Dermis blood vessel endothelial cell (primary cell): ENCODE measurements around the gene ARIH1. TPM values are rescaled to one million over a fixed set of nuclear protein-coding genes. Genes with fewer than 3 reads are reported as not detected.

Experiments
- DNase-seq: peaks from one replicate; pipeline ENCODE4 v3.0.0; 2010
- total RNA-seq: library from RNA; depleted of rRNA; stranded (reverse); fragments of >200 nt; gene quantifications from 2 replicates; pipeline ENCODE4 v1.2.3, GENCODE V29; 2014

ARIH1 gene
- total RNA-seq, 1 donor from 2014 or later, result 38.6 TPM

- DNase-seq, result no peak
Measured at GRCh38 chr15:72487070-72487797, 13.1 kb downstream of the ARIH1 start.

DNA sequence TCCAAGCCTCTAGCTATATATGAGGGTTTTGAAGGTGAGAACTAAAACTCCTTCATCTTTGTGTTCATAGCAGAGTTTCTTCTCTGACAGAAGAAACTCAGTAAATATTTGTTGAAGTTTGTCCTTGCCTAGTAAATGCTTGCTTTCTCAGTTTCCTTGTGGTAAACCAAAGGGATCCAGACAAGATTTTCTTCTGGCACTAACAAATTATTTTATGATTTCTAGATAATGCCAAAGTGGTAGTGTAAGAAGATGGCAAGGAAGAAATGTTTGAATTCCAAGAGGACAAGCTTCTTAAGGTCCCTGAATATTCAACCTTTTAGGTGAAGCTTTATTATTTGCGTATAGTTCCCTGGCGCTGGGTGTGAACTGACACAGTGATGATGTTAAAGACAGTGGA is 14.4 kb downstream of the ARIH1 start:
- no peak for DNase-seq

- DNase-seq, result no peak
Measured at GRCh38 chr15:72489943-72490554, 15.9 kb downstream of the ARIH1 start.

DNA sequence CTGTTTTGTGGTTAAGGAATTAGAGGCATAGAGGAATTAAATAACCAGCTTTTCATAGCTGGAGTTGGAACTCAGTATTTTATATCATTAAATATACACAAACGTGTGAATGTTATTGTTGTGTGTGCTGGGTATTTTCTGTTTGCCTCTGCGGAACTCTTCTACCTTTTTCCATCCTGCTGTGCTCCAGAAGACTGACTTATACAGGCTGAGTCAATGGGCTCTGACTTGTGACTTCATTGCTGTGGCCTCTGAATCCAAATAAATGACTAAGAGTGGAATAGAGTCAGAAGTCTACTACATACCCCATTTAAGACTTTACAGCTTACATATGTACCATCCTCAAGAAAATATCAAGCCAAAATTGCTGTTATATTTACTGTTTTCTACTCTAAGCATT is 17.6 kb downstream of the ARIH1 start:
- DNase-seq, result peak; percentile 42

DNA sequence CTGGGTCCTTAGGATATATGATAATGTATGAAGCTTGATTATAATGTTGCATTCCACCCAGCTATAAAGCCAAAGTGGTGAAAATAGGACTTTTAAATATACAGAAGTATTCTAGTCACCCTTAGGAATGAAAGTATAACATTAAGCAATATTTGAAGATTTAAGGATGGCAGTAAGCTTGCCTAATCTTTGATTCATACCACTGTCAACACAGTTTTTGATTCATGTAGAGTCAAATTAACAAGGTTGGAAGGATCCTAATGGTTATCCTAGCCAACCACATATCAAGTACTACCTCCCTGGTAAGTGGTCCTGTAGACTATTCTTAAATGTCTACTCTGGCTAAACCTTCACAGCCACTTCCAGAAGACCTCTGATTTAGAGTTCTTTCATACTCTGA is 18.6 kb downstream of the ARIH1 start:
- no peak for DNase-seq

DNA sequence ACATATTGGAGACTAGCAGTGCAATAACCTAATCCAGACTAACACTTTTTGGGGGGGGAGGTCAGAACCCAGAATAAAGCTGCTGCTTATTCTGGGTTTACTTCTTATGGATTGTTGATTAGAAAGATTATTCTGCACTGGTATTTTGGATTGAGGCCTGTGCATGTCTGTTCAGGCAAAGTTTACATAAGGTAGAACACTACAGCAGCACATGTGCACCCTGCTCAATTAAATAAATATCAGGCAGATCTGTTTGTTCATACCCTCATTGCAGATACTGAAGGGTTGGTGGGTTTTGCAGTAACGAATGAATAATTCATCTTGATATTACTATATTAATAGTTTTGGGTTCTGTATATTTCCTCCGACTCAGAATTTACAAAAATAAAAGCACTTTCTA is 19.1 kb downstream of the ARIH1 start:
- DNase-seq, result no peak

- no peak for DNase-seq
Measured at GRCh38 chr15:72495007-72495406, 20.9 kb downstream of the ARIH1 start.

DNA sequence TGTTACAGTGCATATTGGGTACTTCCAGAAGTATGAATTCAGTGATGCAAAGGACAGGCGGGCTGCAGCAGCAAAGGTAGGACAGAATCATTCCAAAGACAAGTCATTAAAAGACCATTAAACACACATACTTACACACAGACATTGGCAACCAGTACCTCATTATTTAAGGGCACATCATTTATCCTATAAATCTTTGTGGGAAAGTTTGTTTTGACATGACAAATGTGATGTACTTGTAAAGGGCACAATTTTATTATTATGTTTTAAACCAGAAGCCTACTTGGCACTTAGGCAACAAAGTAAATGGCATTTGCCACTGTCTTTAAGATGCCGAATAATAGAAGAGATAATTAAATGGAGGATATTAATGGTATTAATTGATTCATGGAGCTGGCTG is 22.7 kb downstream of the ARIH1 start:
- no peak for DNase-seq

DNA sequence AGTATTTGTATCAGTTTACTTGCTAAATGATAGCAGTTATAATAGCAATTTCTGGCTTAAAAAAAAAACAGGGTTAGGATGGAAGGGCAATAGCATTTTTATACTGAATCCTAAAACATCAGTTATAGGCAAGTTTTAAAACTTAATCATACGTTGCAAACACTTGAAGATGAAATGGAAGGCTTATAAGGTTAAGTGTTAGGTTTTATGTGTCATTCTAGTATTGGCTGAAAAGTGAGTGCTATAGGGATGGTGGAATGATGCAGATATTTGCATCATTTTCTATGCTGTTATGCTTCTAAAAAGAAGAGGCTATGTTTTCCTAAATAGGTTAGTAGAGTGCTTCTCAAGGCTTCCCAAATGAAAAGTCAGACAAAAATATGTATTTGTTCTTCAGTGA is 23.3 kb downstream of the ARIH1 start:
- DNase-seq, result no peak

GRCh38 chr15:72502220-72502809 is 28.2 kb downstream of the ARIH1 start:
- DNase-seq, result no peak

DNA sequence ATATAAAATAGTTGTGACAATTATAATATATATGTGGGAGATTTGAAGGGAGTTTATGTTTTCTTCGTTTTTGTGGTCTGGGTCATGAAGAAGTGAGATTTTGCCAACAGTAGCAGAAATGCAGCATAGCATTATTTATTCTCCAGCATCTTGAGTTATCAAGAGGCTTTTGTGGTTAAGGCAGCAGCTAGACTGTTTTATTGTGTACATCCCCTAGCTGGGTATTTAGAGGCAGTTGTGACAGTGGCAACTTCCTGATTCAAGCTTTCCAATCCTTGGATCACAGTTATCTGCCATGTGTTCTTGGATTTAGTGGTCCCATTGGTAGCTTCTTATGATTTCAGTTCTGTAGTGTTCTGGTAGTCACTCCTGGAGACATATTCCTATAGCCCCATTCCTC is 29.0 kb downstream of the ARIH1 start:
- DNase-seq, result no peak

GRCh38 chr15:72507402-72508092 is 33.4 kb downstream of the ARIH1 start:
- DNase-seq, result no peak

DNA sequence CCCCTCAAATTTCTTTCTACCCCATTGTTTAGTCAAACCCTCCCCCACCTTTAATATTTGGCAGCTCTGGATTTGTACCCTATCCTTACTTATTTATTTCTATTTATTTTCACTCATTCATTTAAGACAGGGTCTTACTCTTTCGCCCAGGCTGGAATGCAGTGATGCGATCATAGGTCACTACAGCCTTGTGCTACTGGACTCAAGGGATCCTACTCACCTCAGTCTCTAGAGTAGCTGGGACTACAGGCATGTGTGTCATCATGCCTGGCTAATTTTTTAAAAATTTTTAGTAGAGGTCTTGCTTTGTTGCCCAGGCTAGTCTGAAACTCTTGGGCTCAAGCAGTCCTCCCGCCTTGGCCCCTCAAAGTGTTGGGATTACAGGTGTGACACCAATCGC is 35.4 kb downstream of the ARIH1 start:
- no peak for DNase-seq

GRCh38 chr15:72511536-72511935 is 37.4 kb downstream of the ARIH1 start:
- no peak for DNase-seq

DNA sequence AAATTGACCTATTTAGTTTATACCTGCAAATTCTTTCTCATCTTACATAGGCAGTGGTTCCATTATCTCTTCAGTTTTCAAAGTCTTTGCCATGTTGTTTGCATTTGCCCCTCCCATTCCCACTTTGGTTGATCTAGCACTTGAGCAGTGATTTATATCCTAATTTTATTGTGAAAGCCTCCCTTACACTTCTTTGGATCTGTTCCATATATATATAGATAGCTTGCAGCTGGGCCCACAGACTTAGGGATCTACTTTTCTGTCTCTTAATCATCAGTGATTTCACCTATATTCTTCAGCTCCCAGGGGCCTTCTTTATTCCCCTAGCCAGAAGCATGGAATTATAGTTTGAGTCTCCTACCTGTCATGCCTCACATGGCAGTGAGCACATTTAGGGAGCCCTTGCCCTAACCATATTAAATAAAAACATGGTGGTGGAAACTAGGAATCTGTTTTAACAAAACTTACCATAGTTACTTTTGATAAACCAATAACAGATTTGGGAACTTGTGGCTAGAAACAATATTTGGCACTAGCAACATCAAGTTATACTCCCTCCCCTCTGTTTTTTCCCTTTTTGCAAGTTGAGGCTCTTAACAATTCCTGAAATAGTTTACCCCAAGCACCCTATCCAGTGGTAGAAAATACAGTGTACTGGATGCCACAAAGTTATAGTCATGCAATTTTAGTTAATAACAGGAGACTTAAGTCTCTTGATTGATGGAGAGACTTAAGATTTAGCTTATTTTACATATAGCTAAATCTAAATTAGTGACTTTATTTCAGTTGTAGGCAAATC is 41.7 kb downstream of the ARIH1 start:
- no peak for DNase-seq

DNA sequence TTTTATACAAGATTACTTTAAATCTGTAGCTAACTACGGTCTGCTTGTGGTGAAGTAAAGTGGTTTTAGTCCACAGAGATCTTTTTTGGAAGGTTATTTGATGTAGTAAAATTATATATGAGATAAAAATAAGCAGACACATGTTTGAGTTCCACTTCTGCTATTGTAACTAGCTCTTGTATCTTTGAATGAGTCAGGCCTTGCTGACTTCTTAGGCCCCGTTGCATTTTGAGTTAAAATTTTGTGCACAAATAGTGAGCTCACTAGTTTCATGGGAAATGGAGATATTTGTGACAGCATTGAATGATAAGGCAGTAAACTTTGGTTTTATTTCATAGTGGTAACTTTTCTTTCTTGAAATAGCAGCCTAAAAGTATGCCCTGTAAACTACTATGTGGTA is 42.6 kb downstream of the ARIH1 start:
- no peak for DNase-seq

- DNase-seq, result peak; percentile 35
Measured at GRCh38 chr15:72521682-72522081, 47.6 kb downstream of the ARIH1 start.

GRCh38 chr15:72532991-72533601 is 59.0 kb downstream of the ARIH1 start:
- peak; percentile 35 for DNase-seq

DNA sequence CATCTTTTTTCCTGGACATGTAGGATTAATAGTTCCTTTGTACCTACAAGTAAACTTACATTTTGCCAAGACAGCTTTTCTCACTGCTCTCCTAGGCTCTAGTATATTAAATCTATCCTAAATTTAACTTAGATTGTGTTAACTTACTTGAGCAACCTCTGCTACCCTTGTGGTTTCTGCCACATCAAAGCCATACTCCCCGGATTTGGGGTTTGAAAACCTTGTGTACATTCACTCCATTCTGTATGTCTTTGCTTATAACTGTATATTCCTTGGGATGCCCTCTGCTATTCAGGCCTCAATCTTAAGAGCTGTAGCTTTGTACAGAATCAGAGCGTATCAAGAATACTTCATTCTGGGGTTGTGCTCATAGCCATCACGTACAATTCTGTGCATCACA is 60.4 kb downstream of the ARIH1 start:
- no peak for DNase-seq

DNA sequence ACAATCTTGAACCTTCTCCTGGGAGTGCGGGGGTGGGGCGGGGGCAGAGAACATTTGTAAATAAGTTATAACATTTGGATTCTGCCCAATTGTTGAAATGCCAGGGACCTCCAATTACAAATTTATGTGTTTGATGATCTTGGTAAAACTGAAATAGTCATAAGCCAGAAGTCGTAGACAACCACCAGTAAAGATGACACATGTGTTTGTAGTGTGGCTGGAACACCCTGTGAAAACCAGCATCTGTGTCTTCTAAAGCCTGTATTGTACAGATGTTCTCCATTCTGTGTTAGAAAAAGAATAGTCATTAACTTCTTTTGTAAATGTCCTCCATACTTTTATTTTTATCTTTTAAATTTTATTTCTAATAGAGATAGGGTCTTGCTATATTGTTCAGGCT is 61.8 kb downstream of the ARIH1 start:
- no peak for DNase-seq

- DNase-seq, result no peak
Measured at GRCh38 chr15:72536506-72536905, 62.4 kb downstream of the ARIH1 start.

DNA sequence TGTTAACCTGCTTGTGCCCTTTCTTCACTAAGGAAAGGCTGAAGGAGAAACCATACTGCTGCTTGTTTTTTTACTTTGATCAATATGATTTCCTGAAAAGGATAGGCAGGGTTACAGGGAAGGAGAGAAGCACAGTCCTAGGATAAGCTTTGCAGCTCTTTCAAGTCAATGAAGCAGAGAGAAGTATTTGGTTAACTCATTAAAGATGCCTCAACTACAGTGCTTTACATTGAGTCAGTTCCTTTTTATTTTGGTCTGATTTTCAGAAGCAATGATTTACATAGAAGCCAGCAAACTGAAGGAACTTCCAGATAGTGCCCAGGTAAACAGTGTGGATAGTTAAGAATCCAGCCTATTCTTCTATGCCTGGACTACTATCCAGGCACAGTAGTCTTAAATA is 64.8 kb downstream of the ARIH1 start:
- no peak for DNase-seq
